A549 (cell line): ENCODE data around the gene KIAA1191. TPM values are rescaled to one million over a fixed set of nuclear protein-coding genes. Genes with fewer than 3 reads are reported as not detected.

Experiments used
- ATAC-seq, 2 experiments: fragments of 200-7000 bp in 1 of 2; fragments of >200 bp in 1 of 2; cut with Nextera tagmentation in 1 of 2; cut with Tn5 transposase in 1 of 2; 3 replicates each; pipeline versions ENCODE4 v1.8.0 to v1.9.1; 2018 to 2020; ENCODE audit warnings: mild to moderate bottlenecking in 1 of 2, moderate library complexity in 1 of 2
- CTCF ChIA-PET: fragments of 300-600 bp; sonication (Branson Sonifier 250); formaldehyde crosslinking; extraction: SDS; loops from one replicate; lab custom pipeline; 2021; ENCODE audit warnings: antibody characterized with exemption, inconsistent platforms; lab: Yijun Ruan, JAX
- POLR2A ChIA-PET: fragments of 350-600 bp; formaldehyde crosslinking; extraction: SDS; loops from one replicate; lab custom pipeline; 2021; ENCODE audit warnings: antibody characterized with exemption, inconsistent platforms; lab: Yijun Ruan, JAX
- DNase-seq, 2 experiments: peaks; one replicate each; pipeline versions ENCODE4 v3.0.0 to v3.0.0-alpha.2; 2011 to 2016; ENCODE audit warnings: low read depth in 1 of 2, low spot score in 1 of 2
- FAIRE-seq: peaks from 2 replicates; lab custom pipeline; 2011; peaks lifted over from hg19 to GRCh38; lab: Jason Lieb, UNC
- H3K27ac ChIP-seq, 2 experiments: fragments of >200 bp; sonication (Bioruptor Twin); formaldehyde crosslinking; 3 replicates each; pipeline ENCODE4 v1.5.1; 2016 to 2017
- H3K4me1 ChIP-seq: fragments of >200 bp; sonication (Bioruptor Twin); formaldehyde crosslinking; 3 replicates; pipeline ENCODE4 v1.6.1; 2016
- H3K4me2 ChIP-seq: fragments of >200 bp; sonication (Bioruptor Twin); formaldehyde crosslinking; 3 replicates; pipeline ENCODE4 v1.6.1; 2016
- H3K4me3 ChIP-seq: fragments of >200 bp; sonication (Bioruptor Twin); formaldehyde crosslinking; 3 replicates; pipeline ENCODE4 v1.5.1; 2016
- H3K9me3 ChIP-seq: fragments of >200 bp; sonication (Bioruptor Twin); formaldehyde crosslinking; 3 replicates; pipeline ENCODE4 v1.6.1; 2016
- CBX8 ChIP-seq: fragments of 200-600 bp; sonication (generic); IDR thresholded peaks from 2 replicates; pipeline ENCODE4 v1.6.1; 2016
- CHD4 ChIP-seq: fragments of 200-600 bp; sonication (generic); IDR thresholded peaks from 2 replicates; pipeline ENCODE4 v1.6.1; 2016; ENCODE audit warnings: antibody characterized with exemption, mild to moderate bottlenecking, borderline replicate concordance
- CTCF ChIP-seq: fragments of >200 bp; sonication (Bioruptor Twin); formaldehyde crosslinking; IDR thresholded peaks from 3 replicates; pipeline ENCODE4 v1.5.1; 2016
- E2F6 ChIP-seq: IDR thresholded peaks from 2 replicates; pipeline ENCODE4 v1.6.1; 2012; ENCODE audit warnings: low read depth, borderline replicate concordance
- HES2 ChIP-seq: fragments of >200 bp; sonication (Bioruptor Twin); formaldehyde crosslinking; IDR thresholded peaks from 2 replicates; pipeline ENCODE4 v1.6.1; 2016
- MYC ChIP-seq: IDR thresholded peaks from 2 replicates; pipeline ENCODE4 v1.6.1; 2012; ENCODE audit warnings: mild to moderate bottlenecking, inconsistent platforms, low read length, improper control_type of control experiment, borderline replicate concordance
- PBX3 ChIP-seq: IDR thresholded peaks from 2 replicates; pipeline ENCODE4 v1.6.1; 2012
- RAD21 ChIP-seq, 2 experiments: fragments of >200 bp in 1 of 2; sonication (Bioruptor Twin) in 1 of 2; formaldehyde crosslinking in 1 of 2; IDR thresholded peaks in 1 of 2; conservative IDR thresholded peaks in 1 of 2; 2 replicates in 1 of 2; 3 replicates in 1 of 2; pipeline ENCODE4 v1.6.1; 2012 to 2018; ENCODE audit warnings: inconsistent platforms in 1 of 2
- RNF2 ChIP-seq: fragments of 200-600 bp; sonication (generic); IDR thresholded peaks from 2 replicates; pipeline ENCODE4 v1.6.1; 2016; ENCODE audit warnings: low read depth, mild to moderate bottlenecking, antibody characterized with exemption, moderate library complexity, borderline replicate concordance
- TP53 ChIP-seq: fragments of 250-450 bp; sonication (Bioruptor Pico); IDR thresholded peaks from 2 replicates; pipeline ENCODE4 v1.5.0; 2021; ENCODE audit warnings: mild to moderate bottlenecking, moderate library complexity
- WGBS: methylation state at CpG from one replicate; pipeline ENCODE4 v1.1.6; 2017; ENCODE audit errors: missing lambda C conversion rate; 5-methylcytosine and 5-hydroxymethylcytosine counted together
- polyA plus RNA-seq, 4 experiments: library from polyadenylated mRNA; depleted of rRNA in 3 of 4; stranded (reverse); fragments of >200 nt; fragmentation: RNase III in 1 of 4; extraction: RNeasy Plus Mini Kit Qiagen cat#74134 plus additional on column Dnase treatment in 1 of 4; gene quantifications; 2 replicates in 3 of 4; 3 replicates in 1 of 4; pipeline ENCODE4 v1.2.3, GENCODE V29; 2011 to 2017

KIAA1191 gene
- polyA plus RNA-seq, 2 of the 4 experiments (the other 2 are of a cell fraction), result 83.6 to 89.3 TPM

GRCh38 chr5:176405656-176406435 lies 44.3 kb upstream of the KIAA1191 start:
- TF ChIP-seq CHD4, result no peak
- TF ChIP-seq RAD21 (conservative IDR thresholded peaks at IDR 0.05 in 1 of 2, IDR thresholded peaks at IDR 0.05 in 1 of 2), result peak in 1 of 2 experiments; percentile 16; a peak in 1 of 5 replicates
- TF ChIP-seq RNF2, result no peak
- no peak for TF ChIP-seq E2F6
- no peak for TF ChIP-seq PBX3
- no peak for TF ChIP-seq TP53 (CRISPR knock-in tag)
- TF ChIP-seq CTCF, result 0 out of 3 replicates have a peak, but pooled peaks have one; percentile 16
- no peak for TF ChIP-seq CBX8
- H3K27ac ChIP-seq, result no peak overlapping the region
- peaks cover 9% of the 10 kb centered on the region; the same call in 2 of the 3 replicates for H3K4me1 ChIP-seq
- ATAC-seq (peak; percentile 70 to 80; a peak in 5 of 6 replicates), DNase-seq (peak in 1 of 2 experiments; percentile 44), FAIRE-seq (no peak)
- H3K9me3 ChIP-seq, result no peaks in the 10 kb centered on the region
- WGBS, result 86% methylated on average over 16 of the region's 20 CpGs
- ChIA-PET CTCF (interaction anchor here (0.6 to 5.7 kb wide), 12 partner anchors 12 to 676 kb away, joined by 3 to 49 read pairs (median 4); partner anchors contain the start of genes CLTB and FAF2), POLR2A (interaction anchor here (1.9 kb wide), 1 partner anchor 17 kb away, joined by 5 read pairs; no protein-coding TSS in a partner anchor)
- no peak overlapping the region for H3K4me3 ChIP-seq
- H3K4me2 ChIP-seq, result no peak overlapping the region

GRCh38 chr5:176401281-176402205 lies 40.0 kb upstream of the KIAA1191 start:
- Histone ChIP-seq H3K4me2 (no peak overlapping the region), H3K4me3 (no peak overlapping the region)

GRCh38 chr5:176400382-176401156 lies 39.0 kb upstream of the KIAA1191 start:
- peak; percentile 27 to 61; a peak in 4 of 6 replicates for ATAC-seq
- POLR2A ChIA-PET, result no interaction called here
- TF ChIP-seq PBX3, result no peak
- TF ChIP-seq HES2, result no peak
- TF ChIP-seq, all 56 proteins: peak for 0
- DNase-seq (peak in 1 of 2 experiments; percentile 37), FAIRE-seq (no peak)
- H3K9me3 ChIP-seq, result no peaks in the 10 kb centered on the region
- CTCF ChIA-PET, result interaction anchor here (1.1 kb wide), 1 partner anchor 47 kb away, joined by 5 read pairs; the partner anchor contains the start of gene FAF2
- no peak overlapping the region for H3K4me3 ChIP-seq
- peaks cover 14% of the 10 kb centered on the region; the same call in 2 of the 3 replicates for H3K4me1 ChIP-seq
- H3K27ac ChIP-seq, result peak overlapping the region in 1 of 2 experiments; percentile 29; a peak in 2 of 6 replicates
- H3K4me2 ChIP-seq, result peak overlapping the region; percentile 19; the same call in 1 of the 3 replicates
- WGBS, result 70% methylated on average over 17 of the region's 17 CpGs

More at GRCh38 chr5:176401281-176402205, 40.0 kb upstream of the KIAA1191 start:
- no peak for TF ChIP-seq MYC
- Histone ChIP-seq H3K27ac (no peak overlapping the region), H3K9me3 (no peaks in the 10 kb centered on the region), H3K4me1 (peaks cover 14% of the 10 kb centered on the region; the same call in 2 of the 3 replicates)
- DNase-seq (no peak), FAIRE-seq (no peak), ATAC-seq (no peak)
- 89% methylated on average over 22 of the region's 22 CpGs for WGBS
- ChIA-PET POLR2A (no interaction called here), CTCF (no interaction called here)
